ENCODE measurements around the gene NEK3. TPM values are rescaled to one million over a fixed set of nuclear protein-coding genes. Genes with fewer than 3 reads are reported as not detected.
A peak's percentile ranks its signal among the peaks of the same experiment; 100 is the strongest.
"Not testable (repeated sequence)": the region's sequence is repeated elsewhere in the genome, so short reads cannot be mapped to it uniquely, and the experiment has no call there.

Gene NEK3
- total RNA-seq = 10 to 100 TPM; 20.5 to 44.0 (median 35.9) TPM
- long read RNA-seq, donor 1, partial matches to known transcripts = 1 of 4 reads
- long read RNA-seq, donor 1, other reads (novel, unspliced or antisense) = 0 of 4 reads
- long read RNA-seq, donor 2, partial matches to known transcripts = 7 of 11 reads
- long read RNA-seq, donor 2, other reads (novel, unspliced or antisense) = 3 of 11 reads

- H3K36me3 ChIP-seq (ENCODE audit: low read depth) = no peaks in the 10 kb centered on the region
- TF ChIP-seq, protein P1, sequence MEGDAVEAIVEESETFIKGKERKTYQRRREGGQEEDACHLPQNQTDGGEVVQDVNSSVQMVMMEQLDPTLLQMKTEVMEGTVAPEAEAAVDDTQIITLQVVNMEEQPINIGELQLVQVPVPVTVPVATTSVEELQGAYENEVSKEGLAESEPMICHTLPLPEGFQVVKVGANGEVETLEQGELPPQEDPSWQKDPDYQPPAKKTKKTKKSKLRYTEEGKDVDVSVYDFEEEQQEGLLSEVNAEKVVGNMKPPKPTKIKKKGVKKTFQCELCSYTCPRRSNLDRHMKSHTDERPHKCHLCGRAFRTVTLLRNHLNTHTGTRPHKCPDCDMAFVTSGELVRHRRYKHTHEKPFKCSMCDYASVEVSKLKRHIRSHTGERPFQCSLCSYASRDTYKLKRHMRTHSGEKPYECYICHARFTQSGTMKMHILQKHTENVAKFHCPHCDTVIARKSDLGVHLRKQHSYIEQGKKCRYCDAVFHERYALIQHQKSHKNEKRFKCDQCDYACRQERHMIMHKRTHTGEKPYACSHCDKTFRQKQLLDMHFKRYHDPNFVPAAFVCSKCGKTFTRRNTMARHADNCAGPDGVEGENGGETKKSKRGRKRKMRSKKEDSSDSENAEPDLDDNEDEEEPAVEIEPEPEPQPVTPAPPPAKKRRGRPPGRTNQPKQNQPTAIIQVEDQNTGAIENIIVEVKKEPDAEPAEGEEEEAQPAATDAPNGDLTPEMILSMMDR (IDR thresholded peaks at IDR 0.05) = no peak
- DNase-seq (peak; percentile 76 to 84 (median 84)), ATAC-seq (peak; percentile 73)
- peaks cover 23% of the 10 kb centered on the region for H3K4me1 ChIP-seq (ENCODE audit: low read depth)
- peak within 1 kb of the TSS; percentile 67 for H3K4me3 ChIP-seq
- no peaks in the 10 kb centered on the region for H3K9me3 ChIP-seq
- intact Hi-C loops (cut with DNase I, micrococcal nuclease) = no loop called here
These were observed at the start of gene NEK3 for GRCh38 chr13:52159159-52159982. NEK3 (minus strand) TSS chr13:52159597; CDS start chr13:52156191, 3,406 bp downstream.

DNA sequence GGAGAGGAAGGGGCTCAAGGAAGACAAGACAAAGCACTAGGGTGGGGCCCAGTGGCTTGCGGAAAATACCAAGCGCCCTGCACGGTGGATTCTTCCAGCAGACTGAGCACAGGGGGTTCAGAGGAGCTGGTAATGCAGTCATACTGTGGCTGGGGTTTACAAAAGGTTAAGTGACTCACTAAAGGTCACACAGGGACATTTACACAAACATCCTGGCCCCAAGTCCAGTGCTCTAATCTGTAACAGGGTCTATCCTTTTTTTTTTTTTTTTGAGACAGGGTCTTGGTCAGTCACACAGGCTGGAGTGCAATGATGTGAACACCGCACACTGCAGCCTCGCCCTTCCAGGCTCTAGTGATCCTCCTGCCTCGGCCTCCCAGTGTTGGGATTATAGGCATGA, 49.0 kb upstream of the NEK3 start:
- H3K36me3 ChIP-seq (ENCODE audit: low read depth); DNase-seq; H3K9me3 ChIP-seq; H3K4me1 ChIP-seq (ENCODE audit: low read depth); intact Hi-C loops (cut with DNase I, micrococcal nuclease); ATAC-seq; H3K4me3 ChIP-seq: not testable (repeated sequence)

DNA sequence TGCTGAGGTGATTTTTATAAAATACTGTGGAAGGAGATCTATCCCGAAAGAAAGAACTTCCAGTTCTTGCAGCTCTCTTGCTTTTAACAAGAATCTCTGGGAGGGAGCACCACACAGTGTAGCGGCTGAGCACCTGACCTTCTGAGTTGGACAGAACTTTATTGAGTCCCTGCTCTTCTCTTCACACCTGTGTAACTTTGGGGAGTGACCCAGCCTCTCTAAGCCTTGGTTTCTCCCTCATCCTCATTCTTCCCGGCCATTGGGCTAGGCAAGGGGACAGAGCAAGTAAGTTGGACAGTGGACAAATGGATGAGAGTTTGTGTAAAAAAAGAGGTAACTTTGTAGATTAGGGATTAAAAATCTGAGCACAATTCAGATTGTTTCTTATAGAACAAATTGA, 48.5 kb upstream of the NEK3 start:
- intact Hi-C loops (cut with DNase I, micrococcal nuclease); H3K9me3 ChIP-seq; ATAC-seq; H3K36me3 ChIP-seq (ENCODE audit: low read depth); DNase-seq; H3K4me1 ChIP-seq (ENCODE audit: low read depth); H3K4me3 ChIP-seq: not testable (repeated sequence)

- intact Hi-C loops (cut with DNase I, micrococcal nuclease); H3K9me3 ChIP-seq; H3K36me3 ChIP-seq (ENCODE audit: low read depth); H3K4me3 ChIP-seq; DNase-seq; H3K4me1 ChIP-seq (ENCODE audit: low read depth); ATAC-seq: not testable (repeated sequence)
These were observed 47.9 kb upstream of the NEK3 start for GRCh38 chr13:52207337-52207736.

GRCh38 chr13:52204546-52204945, 45.1 kb upstream of the NEK3 start:
- H3K4me1 ChIP-seq (ENCODE audit: low read depth); H3K9me3 ChIP-seq; intact Hi-C loops (cut with DNase I, micrococcal nuclease); H3K4me3 ChIP-seq; DNase-seq; ATAC-seq; H3K36me3 ChIP-seq (ENCODE audit: low read depth): not testable (repeated sequence)

- H3K4me3 ChIP-seq; H3K36me3 ChIP-seq (ENCODE audit: low read depth); intact Hi-C loops (cut with DNase I, micrococcal nuclease); H3K4me1 ChIP-seq (ENCODE audit: low read depth); H3K9me3 ChIP-seq; DNase-seq: not testable (repeated sequence)
- ATAC-seq = peak; percentile 34
These were observed 44.5 kb upstream of the NEK3 start for GRCh38 chr13:52203864-52204263.

DNA sequence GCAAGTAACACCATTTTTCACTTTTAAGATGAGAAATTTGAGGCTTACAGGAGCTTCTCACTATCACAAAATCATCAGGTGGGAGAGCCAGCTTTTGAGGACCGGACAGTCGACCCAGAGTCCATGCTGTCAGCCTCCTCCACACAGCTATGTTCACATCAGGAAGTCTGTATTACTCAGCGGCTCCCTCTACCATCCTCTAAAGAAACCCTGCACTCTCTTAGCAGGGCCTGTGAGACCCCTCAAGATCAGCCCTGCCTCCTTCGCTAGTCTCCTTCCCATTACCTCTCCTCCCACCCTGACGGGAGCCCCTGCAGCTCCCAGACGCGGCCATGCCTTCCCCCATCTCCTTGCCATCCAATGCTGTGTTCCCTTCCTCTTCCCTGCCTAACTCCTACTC, 43.1 kb upstream of the NEK3 start:
- H3K4me1 ChIP-seq (ENCODE audit: low read depth); H3K9me3 ChIP-seq; intact Hi-C loops (cut with DNase I, micrococcal nuclease); ATAC-seq; H3K4me3 ChIP-seq; DNase-seq; H3K36me3 ChIP-seq (ENCODE audit: low read depth): not testable (repeated sequence)

DNA sequence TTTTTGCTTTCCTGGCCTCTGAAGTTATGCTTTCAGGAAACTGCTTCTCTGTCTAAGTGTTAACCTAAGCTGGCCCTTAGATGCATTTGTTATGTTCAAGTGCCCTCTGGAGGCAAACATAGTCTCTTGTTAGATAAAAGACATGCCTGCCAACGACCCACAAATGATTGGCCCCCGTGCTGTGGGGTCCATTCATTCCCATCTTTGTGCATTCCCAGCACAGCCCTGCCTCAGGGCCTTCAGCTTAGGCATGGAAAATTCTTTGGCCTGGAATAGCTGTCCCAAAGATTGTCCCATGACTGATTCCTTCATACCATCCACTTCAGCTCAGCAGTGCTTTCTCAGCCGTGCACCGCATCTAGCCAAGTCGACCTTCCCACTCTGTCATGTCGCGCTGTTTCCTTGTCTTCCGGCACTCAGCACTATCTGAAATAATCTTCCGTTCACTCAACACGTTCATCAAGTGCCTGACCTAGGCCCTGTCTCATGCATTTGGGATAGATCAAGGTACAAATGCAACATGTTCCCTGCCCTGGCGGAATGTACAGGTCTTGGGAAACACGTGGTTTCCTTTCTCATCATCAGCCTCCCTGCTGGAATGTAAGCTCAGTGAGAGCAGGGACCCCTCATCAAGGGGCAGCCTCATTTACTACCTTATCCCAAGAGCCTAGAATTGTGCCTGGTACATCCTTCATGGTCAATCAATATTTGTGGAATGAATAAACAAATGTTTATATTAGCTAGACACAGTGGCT, 42.2 kb upstream of the NEK3 start:
- H3K4me3 ChIP-seq; H3K4me1 ChIP-seq (ENCODE audit: low read depth); intact Hi-C loops (cut with DNase I, micrococcal nuclease); H3K9me3 ChIP-seq; H3K36me3 ChIP-seq (ENCODE audit: low read depth): not testable (repeated sequence)
- peak; percentile 86 for ATAC-seq
- DNase-seq = peak in 1 of 3 donors; percentile 63

DNA sequence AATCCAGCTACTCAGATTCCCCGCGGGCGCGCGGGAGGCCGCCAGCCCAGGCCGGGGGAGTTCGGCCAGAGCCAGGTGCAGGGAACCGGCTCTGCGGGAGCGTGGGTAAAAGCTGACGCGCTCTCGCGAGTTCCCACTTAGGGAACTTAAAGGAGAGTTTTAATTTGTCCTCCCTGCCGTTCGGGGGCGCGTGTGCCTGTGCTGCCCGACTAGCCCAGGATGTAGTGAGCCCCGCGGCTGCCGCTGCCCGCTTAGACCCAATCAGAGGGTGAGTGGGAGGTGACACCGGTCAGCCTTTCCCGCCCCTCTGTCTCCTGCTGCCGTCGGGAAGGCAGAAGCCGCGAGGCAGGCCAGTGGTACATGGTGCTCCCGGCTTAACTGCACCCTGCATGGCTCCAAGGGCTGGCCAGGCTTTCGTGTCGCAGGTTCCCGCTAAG, 36.0 kb upstream of the NEK3 start:
- intact Hi-C loops (cut with DNase I, micrococcal nuclease) = no loop called here
- peak; percentile 74 to 87 (median 75) for DNase-seq
- peak; percentile 62 for ATAC-seq
- Histone ChIP-seq H3K4me1 (ENCODE audit: low read depth) (peaks cover 13% of the 10 kb centered on the region), H3K4me3 (no peak overlapping the region), H3K36me3 (ENCODE audit: low read depth) (no peaks in the 10 kb centered on the region), H3K9me3 (no peaks in the 10 kb centered on the region)
- TF ChIP-seq, protein P1 (IDR thresholded peaks at IDR 0.05) = no peak
